ENCODE data around the gene DHRS3. TPM values are rescaled to one million over a fixed set of nuclear protein-coding genes. Genes with fewer than 3 reads are reported as not detected.
A peak's percentile ranks its signal among the peaks of the same experiment; 100 is the strongest.

The DHRS3 gene
- total and polyA plus RNA-seq, 2 of the 13 experiments (the other 11 are each of a cell fraction or from before 2014, with no cell fraction given), result 48.5 to 90.5 TPM

- peak; percentile 84 for TF ChIP-seq KDM6A (CRISPR knock-in tag; IDR thresholded peaks at IDR 0.05; ENCODE audit: low read depth)
- TF ChIP-seq ZGPAT (CRISPR knock-in tag; IDR thresholded peaks at IDR 0.05), result peak; percentile 78
- peak; percentile 88; the same call in 1 of the 2 replicates for TF ChIP-seq ZNF746 (CRISPR knock-in tag; IDR thresholded peaks at IDR 0.05)
- TF ChIP-seq ZNF691 (CRISPR knock-in tag; IDR thresholded peaks at IDR 0.05; ENCODE audit: borderline replicate concordance, low read depth), result peak; percentile 27; the same call in 1 of the 2 replicates
- TF ChIP-seq SNAPC2 (CRISPR knock-in tag; IDR thresholded peaks at IDR 0.05), result peak; percentile 62; the same call in 1 of the 2 replicates
- TF ChIP-seq MYNN (CRISPR knock-in tag; IDR thresholded peaks at IDR 0.05; ENCODE audit: low read depth), result no peak
- no peak for TF ChIP-seq FUBP1 (CRISPR knock-in tag; IDR thresholded peaks at IDR 0.05; ENCODE audit: borderline replicate concordance)
- no peak for TF ChIP-seq ZNF34 (CRISPR knock-in tag; IDR thresholded peaks at IDR 0.05; ENCODE audit: borderline replicate concordance)
- TF ChIP-seq MTF2 (CRISPR knock-in tag; IDR thresholded peaks at IDR 0.05; ENCODE audit: borderline replicate concordance), result peak; percentile 51; the same call in 1 of the 2 replicates
- TF ChIP-seq RNF219 (CRISPR knock-in tag; IDR thresholded peaks at IDR 0.05), result 0 out of 2 replicates have a peak, but pooled peaks have one; percentile 47
- peak; percentile 86 for TF ChIP-seq FOXA1 (IDR thresholded peaks at IDR 0.05)
- peak; percentile 97 for TF ChIP-seq FOXA1 (CRISPR knock-in tag; IDR thresholded peaks at IDR 0.05)
- peak; percentile 90; the same call in 1 of the 2 replicates for TF ChIP-seq AFF4 (CRISPR knock-in tag; IDR thresholded peaks at IDR 0.05)
- peak; percentile 96 for TF ChIP-seq SAP130 (CRISPR knock-in tag; IDR thresholded peaks at IDR 0.05; ENCODE audit: low read depth)
- TF ChIP-seq ATRX (CRISPR knock-in tag; IDR thresholded peaks at IDR 0.05; ENCODE audit: borderline replicate concordance), result no peak
- peak; percentile 66; the same call in 1 of the 2 replicates for TF ChIP-seq NFKBIZ (CRISPR knock-in tag; IDR thresholded peaks at IDR 0.05)
- peak; percentile 61; the same call in 1 of the 2 replicates for TF ChIP-seq MTA1 (CRISPR knock-in tag; IDR thresholded peaks at IDR 0.05; ENCODE audit: borderline replicate concordance)
- TF ChIP-seq DMAP1 (CRISPR knock-in tag; IDR thresholded peaks at IDR 0.05), result peak; percentile 68; the same call in 1 of the 2 replicates
- TF ChIP-seq MZF1 (CRISPR knock-in tag; IDR thresholded peaks at IDR 0.05; ENCODE audit: borderline replicate concordance), result 0 out of 2 replicates have a peak, but pooled peaks have one; percentile 56
Measured at GRCh38 chr1:12615865-12616708, 1.9 kb downstream of the DHRS3 start (continued).
